GM12891 (cell line): ENCODE measurements around the gene CCL20.

Experiments used
- POLR2A ChIP-seq: IDR thresholded peaks from 2 replicates; pipeline ENCODE4 v1.6.1; 2011; ENCODE audit warnings: low read depth, low read length, control low read depth
- POLR2AphosphoS5 ChIP-seq: IDR thresholded peaks from 2 replicates; pipeline ENCODE4 v1.6.1; 2011; ENCODE audit warnings: low read depth, low read length, control low read depth

DNA sequence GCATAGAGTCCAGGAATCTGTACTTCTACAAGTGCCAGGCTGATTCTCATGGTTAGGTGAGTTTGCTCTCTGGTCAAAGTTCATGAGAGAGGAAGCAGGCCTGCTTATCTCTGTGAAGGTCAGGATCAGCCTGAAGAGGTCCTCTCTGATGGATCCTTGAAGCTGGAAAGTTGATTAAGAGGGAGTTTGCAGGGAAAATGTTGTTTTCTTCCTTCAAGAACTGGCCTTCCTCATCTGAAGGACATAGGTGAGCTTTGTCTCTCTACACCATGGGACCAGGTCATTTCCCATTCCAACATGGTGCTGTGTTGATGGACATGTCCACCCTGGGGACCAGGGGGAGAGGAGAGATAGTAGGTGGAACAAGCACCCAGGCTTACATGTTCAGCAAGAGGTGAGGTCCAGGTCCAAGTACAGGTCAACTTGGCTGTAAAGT lies 14.9 kb downstream of the CCL20 start:
- TF ChIP-seq POLR2A (no peak), POLR2AphosphoS5 (no peak)
